HepG2 (cell line): Measurements from ENCODE around the gene KTN1. TPM values are rescaled to one million over a fixed set of nuclear protein-coding genes. Genes with fewer than 3 reads are reported as not detected.

Experiments used
- EED ChIP-seq: sonication (generic); formaldehyde crosslinking; IDR thresholded peaks from 2 replicates; pipeline ENCODE4 v1.5.0; 2020; ENCODE audit warnings: mild to moderate bottlenecking, missing genetic modification reagents
- GATAD1 ChIP-seq: IDR thresholded peaks from 2 replicates; pipeline ENCODE4 v1.6.1; 2016; ENCODE audit warnings: missing genetic modification reagents, missing compliant biosample characterization
- HNRNPK ChIP-seq: fragments of 200-400 bp; formaldehyde crosslinking; IDR thresholded peaks from 2 replicates; pipeline ENCODE4 v1.6.1; 2018; ENCODE audit warnings: low read length, low read depth, moderate library complexity, mild to moderate bottlenecking; ENCODE audit not compliant: poor library complexity, severe bottlenecking
- HOXA7 ChIP-seq: sonication (generic); formaldehyde crosslinking; IDR thresholded peaks from 2 replicates; pipeline ENCODE4 v1.8.1; 2022; ENCODE audit warnings: mild to moderate bottlenecking, missing genetic modification reagents, moderate library complexity
- POLR2A ChIP-seq, 2 experiments: IDR thresholded peaks; 2 replicates each; pipeline ENCODE4 v1.6.1; 2011; ENCODE audit warnings: low read depth in 2 of 2, low read length in 2 of 2, mild to moderate bottlenecking in 1 of 2, moderate library complexity in 1 of 2; ENCODE audit not compliant: insufficient read depth in 1 of 2
- RAD51 ChIP-seq: fragments of 450-650 bp; IDR thresholded peaks from 2 replicates; pipeline ENCODE4 v1.6.1; 2016; ENCODE audit warnings: borderline replicate concordance
- TAF1 ChIP-seq: sonication (generic); formaldehyde crosslinking; IDR thresholded peaks from 2 replicates; pipeline ENCODE4 v1.4.0; 2020; ENCODE audit warnings: missing genetic modification reagents
- TAF15 ChIP-seq: fragments of 200-400 bp; formaldehyde crosslinking; IDR thresholded peaks from one replicate; pipeline ENCODE4 v1.6.1; 2018; ENCODE audit warnings: mild to moderate bottlenecking, low read depth, low read length; ENCODE audit not compliant: poor library complexity, severe bottlenecking
- TMF1 ChIP-seq: sonication (generic); formaldehyde crosslinking; IDR thresholded peaks from 2 replicates; pipeline ENCODE4 v1.8.1; 2022; ENCODE audit warnings: low read depth, missing genetic modification reagents
- ZFX ChIP-seq: sonication (generic); formaldehyde crosslinking; IDR thresholded peaks from 2 replicates; pipeline ENCODE4 v1.4.0; 2020; ENCODE audit warnings: mild to moderate bottlenecking, low read depth, missing genetic modification reagents, moderate library complexity
- ZNF251 ChIP-seq: sonication (generic); formaldehyde crosslinking; IDR thresholded peaks from 2 replicates; pipeline ENCODE4 v1.9.0; 2021; ENCODE audit warnings: mild to moderate bottlenecking, missing genetic modification reagents
- polyA plus RNA-seq, 8 experiments: library from polyadenylated mRNA; depleted of rRNA in 3 of 8; stranded (reverse) in 7 of 8; unstranded in 1 of 8; fragments of >200 nt; fragmentation: Illumina TruSeq in 4 of 8; extraction: Trizol in 4 of 8; gene quantifications; 2 replicates each; pipeline versions ENCODE4 v1.2.1 to v1.2.3, GENCODE V29; 2011 to 2016; ENCODE audit warnings: low read depth in 4 of 8, missing spikeins in 1 of 8, mixed read lengths in 1 of 8; ENCODE audit not compliant: insufficient read depth in 1 of 8
- total RNA-seq, 5 experiments: library from RNA; depleted of rRNA; stranded (reverse); fragments of >200 nt; fragmentation: Illumina TruSeq; extraction: Trizol; gene quantifications; 2 replicates each; pipeline ENCODE4 v1.2.3, GENCODE V29; 2016; ENCODE audit warnings: low read depth in 1 of 5
- TF ChIP-seq, protein P1 (sequence below), 2 experiments: sonication (generic) in 1 of 2; formaldehyde crosslinking in 1 of 2; IDR thresholded peaks; 2 replicates each; pipeline versions ENCODE4 v1.6.1 to v1.9.0; 2014 to 2022; ENCODE audit warnings: antibody characterized with exemption in 1 of 2, borderline replicate concordance in 1 of 2, inconsistent platforms in 1 of 2, low read depth in 1 of 2, missing genetic modification reagents in 1 of 2
- TF ChIP-seq, protein P2 (sequence below): sonication (generic); formaldehyde crosslinking; IDR thresholded peaks from 2 replicates; pipeline ENCODE4 v1.5.0; 2020; ENCODE audit warnings: mild to moderate bottlenecking, missing genetic modification reagents
- TF ChIP-seq, protein P3 (sequence below): sonication (generic); formaldehyde crosslinking; IDR thresholded peaks from 2 replicates; pipeline ENCODE4 v1.5.0; 2020; ENCODE audit warnings: missing genetic modification reagents

The KTN1 gene
- total and polyA plus RNA-seq, 2 of the 13 experiments (the other 11 are each of a cell fraction or from before 2014, with no cell fraction given): 60.6 to 169 TPM

DNA sequence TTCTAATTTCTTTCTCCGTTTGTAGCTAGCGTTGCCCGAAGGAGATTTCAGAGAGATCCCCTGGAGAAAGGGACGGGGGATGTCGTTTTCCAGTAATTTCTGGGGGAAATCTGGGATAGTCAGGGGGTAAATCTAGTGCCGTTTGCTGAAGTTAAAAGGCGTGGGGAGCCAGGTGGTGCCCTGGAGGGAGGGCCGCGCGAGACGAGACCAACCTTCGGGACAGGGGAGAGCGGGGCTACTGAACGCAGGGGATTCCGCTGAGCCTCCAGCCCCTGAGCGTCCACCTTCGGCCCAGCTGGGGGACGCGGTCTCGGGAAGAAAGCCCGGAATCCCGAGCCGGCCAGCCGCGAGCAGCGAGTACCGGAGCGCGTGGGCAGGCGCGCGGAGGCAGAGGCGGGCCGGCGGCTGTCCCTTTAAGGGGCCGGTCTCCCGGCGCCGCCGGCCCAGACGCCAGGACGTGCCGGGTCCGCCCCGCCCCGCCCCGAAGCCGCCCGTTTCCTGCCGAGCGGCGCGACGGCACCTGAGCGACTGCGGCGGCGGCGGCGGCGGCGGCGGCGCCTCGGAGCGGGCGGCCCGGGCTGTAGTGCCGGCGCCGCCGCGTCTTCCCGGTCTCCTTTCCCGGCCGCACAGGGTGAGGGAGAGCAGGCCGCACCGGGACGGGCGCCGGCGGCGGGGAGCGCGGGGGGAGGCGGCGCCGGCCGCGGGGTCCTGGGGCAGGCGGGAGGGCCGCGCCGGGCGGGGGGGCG, at the start of gene KTN1 (continued):
- TF ChIP-seq TAF15 (no peak), RAD51 (no peak), TMF1 (CRISPR knock-in tag) (peak; percentile 64; the same call in 1 of the 2 replicates), POLR2A (IDR thresholded peaks at IDR 0.05; ENCODE audit: insufficient read depth in 1 of 2, low read depth in 2 of 2, low read length in 2 of 2) (peak; percentile 50 to 61; a peak in 1 of 4 replicates), EED (CRISPR knock-in tag) (no peak), ZNF251 (CRISPR knock-in tag) (no peak), GATAD1 (CRISPR knock-in tag) (0 out of 2 replicates have a peak, but pooled peaks have one; percentile 20), HNRNPK (no peak), HOXA7 (no peak), TAF1 (CRISPR knock-in tag) (peak; percentile 57; the same call in 1 of the 2 replicates), ZFX (CRISPR knock-in tag) (peak; percentile 75)
- TF ChIP-seq, protein P1, sequence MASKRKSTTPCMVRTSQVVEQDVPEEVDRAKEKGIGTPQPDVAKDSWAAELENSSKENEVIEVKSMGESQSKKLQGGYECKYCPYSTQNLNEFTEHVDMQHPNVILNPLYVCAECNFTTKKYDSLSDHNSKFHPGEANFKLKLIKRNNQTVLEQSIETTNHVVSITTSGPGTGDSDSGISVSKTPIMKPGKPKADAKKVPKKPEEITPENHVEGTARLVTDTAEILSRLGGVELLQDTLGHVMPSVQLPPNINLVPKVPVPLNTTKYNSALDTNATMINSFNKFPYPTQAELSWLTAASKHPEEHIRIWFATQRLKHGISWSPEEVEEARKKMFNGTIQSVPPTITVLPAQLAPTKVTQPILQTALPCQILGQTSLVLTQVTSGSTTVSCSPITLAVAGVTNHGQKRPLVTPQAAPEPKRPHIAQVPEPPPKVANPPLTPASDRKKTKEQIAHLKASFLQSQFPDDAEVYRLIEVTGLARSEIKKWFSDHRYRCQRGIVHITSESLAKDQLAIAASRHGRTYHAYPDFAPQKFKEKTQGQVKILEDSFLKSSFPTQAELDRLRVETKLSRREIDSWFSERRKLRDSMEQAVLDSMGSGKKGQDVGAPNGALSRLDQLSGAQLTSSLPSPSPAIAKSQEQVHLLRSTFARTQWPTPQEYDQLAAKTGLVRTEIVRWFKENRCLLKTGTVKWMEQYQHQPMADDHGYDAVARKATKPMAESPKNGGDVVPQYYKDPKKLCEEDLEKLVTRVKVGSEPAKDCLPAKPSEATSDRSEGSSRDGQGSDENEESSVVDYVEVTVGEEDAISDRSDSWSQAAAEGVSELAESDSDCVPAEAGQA (IDR thresholded peaks at IDR 0.05; ENCODE audit: low read depth): no peak
- TF ChIP-seq, protein P1 (CRISPR knock-in tag; IDR thresholded peaks at IDR 0.05; ENCODE audit: borderline replicate concordance): no peak
- TF ChIP-seq, protein P2, sequence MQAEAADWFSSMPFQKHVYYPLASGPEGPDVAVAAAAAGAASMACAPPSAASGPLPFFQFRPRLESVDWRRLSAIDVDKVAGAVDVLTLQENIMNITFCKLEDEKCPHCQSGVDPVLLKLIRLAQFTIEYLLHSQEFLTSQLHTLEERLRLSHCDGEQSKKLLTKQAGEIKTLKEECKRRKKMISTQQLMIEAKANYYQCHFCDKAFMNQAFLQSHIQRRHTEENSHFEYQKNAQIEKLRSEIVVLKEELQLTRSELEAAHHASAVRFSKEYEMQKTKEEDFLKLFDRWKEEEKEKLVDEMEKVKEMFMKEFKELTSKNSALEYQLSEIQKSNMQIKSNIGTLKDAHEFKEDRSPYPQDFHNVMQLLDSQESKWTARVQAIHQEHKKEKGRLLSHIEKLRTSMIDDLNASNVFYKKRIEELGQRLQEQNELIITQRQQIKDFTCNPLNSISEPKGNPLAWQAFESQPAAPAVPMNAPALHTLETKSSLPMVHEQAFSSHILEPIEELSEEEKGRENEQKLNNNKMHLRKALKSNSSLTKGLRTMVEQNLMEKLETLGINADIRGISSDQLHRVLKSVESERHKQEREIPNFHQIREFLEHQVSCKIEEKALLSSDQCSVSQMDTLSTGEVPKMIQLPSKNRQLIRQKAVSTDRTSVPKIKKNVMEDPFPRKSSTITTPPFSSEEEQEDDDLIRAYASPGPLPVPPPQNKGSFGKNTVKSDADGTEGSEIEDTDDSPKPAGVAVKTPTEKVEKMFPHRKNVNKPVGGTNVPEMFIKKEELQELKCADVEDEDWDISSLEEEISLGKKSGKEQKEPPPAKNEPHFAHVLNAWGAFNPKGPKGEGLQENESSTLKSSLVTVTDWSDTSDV (CRISPR knock-in tag): no peak
- TF ChIP-seq, protein P3, sequence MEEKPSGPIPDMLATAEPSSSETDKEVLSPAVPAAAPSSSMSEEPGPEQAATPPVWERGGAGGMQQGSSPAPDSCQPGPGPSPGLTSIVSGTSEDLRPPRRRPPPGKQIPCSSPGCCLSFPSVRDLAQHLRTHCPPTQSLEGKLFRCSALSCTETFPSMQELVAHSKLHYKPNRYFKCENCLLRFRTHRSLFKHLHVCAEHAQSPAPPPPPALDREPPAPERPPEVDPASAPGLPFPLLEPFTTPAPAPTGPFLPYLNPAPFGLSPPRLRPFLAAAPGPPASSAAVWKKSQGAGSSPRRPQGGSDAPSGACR (CRISPR knock-in tag): 0 out of 2 replicates have a peak, but pooled peaks have one; percentile 51
